GM12878 (cell line): ENCODE measurements around the gene KLKB1. TPM values are rescaled to one million over a fixed set of nuclear protein-coding genes. Genes with fewer than 3 reads are reported as not detected.

Source experiments
- ATAC-seq: fragments of 200-7000 bp; cut with Tn5 transposase; 3 replicates; pipeline ENCODE4 v1.9.1; 2020; ENCODE audit warnings: mild to moderate bottlenecking, moderate library complexity
- BruUV-seq: library from RNA; stranded (reverse); fragments of 400-500 nt; replicated peaks from 2 replicates; lab custom pipeline; 2021; lab: Mats Ljungman, UMichigan
- CTCF ChIA-PET: fragments of 300-600 bp; sonication (Branson Sonifier 250); formaldehyde crosslinking; extraction: SDS; loops from one replicate; lab custom pipeline; 2021; ENCODE audit warnings: inconsistent platforms; lab: Yijun Ruan, JAX
- POLR2A ChIA-PET: fragments of 350-600 bp; formaldehyde crosslinking; extraction: SDS; loops from one replicate; lab custom pipeline; 2021; ENCODE audit warnings: inconsistent platforms; lab: Charles Lee
- RAD21 ChIA-PET: fragments of 300-600 bp; sonication (Branson Sonifier 250); formaldehyde crosslinking; loops from one replicate; lab custom pipeline; 2023; ENCODE audit warnings: antibody characterized with exemption; ENCODE audit not compliant: unreplicated experiment; lab: Charles Lee
- SMC1A ChIA-PET: fragments of 300-600 bp; sonication (Branson Sonifier 250); formaldehyde crosslinking; loops from one replicate; lab custom pipeline; 2023; ENCODE audit not compliant: unreplicated experiment, uncharacterized antibody; lab: Charles Lee
- DNase-seq: peaks from one replicate; pipeline ENCODE4 v3.0.0-alpha.2; 2011; ENCODE audit warnings: low read depth, low spot score
- FAIRE-seq: peaks from 3 replicates; lab custom pipeline; 2011; peaks lifted over from hg19 to GRCh38; lab: Jason Lieb, UNC
- H2AFZ ChIP-seq: 2 replicates; pipeline ENCODE4 v1.6.0; 2011; ENCODE audit warnings: low read depth, low read length, control low read depth; ENCODE audit not compliant: control insufficient read depth
- H3K27ac ChIP-seq: 2 replicates; pipeline ENCODE4 v1.5.1; 2011; ENCODE audit warnings: control low read depth; ENCODE audit not compliant: control insufficient read depth, insufficient read depth
- H3K27me3 ChIP-seq, 2 experiments: replicated peaks in 1 of 2; 2 replicates each; pipeline versions ENCODE4 v1.6.0 to v1.6.1; 2011; ENCODE audit warnings: low read length in 1 of 2; ENCODE audit not compliant: control insufficient read depth in 2 of 2, insufficient read depth in 2 of 2
- H3K36me3 ChIP-seq, 2 experiments: 2 replicates each; pipeline ENCODE4 v1.5.1; 2011; ENCODE audit warnings: low read length in 1 of 2; ENCODE audit not compliant: control insufficient read depth in 2 of 2, insufficient read depth in 2 of 2
- H3K4me1 ChIP-seq: 2 replicates; pipeline ENCODE4 v1.6.1; 2011; ENCODE audit warnings: mild to moderate bottlenecking, low read length, moderate library complexity, mixed read lengths; ENCODE audit not compliant: control insufficient read depth, insufficient read depth
- H3K4me2 ChIP-seq: 2 replicates; pipeline ENCODE4 v1.6.0; 2011; ENCODE audit warnings: control low read depth; ENCODE audit not compliant: control insufficient read depth, insufficient read depth
- H3K4me3 ChIP-seq: fragments of 200-600 bp; sonication (generic); 2 replicates; pipeline ENCODE4 v1.5.1; 2016
- H3K79me2 ChIP-seq: 2 replicates; pipeline ENCODE4 v1.6.0; 2011; ENCODE audit warnings: low read length; ENCODE audit not compliant: control insufficient read depth, insufficient read depth
- H3K9ac ChIP-seq: 2 replicates; pipeline ENCODE4 v1.8.0; 2011; ENCODE audit warnings: low read length, control low read depth, mixed read lengths; ENCODE audit not compliant: control insufficient read depth, insufficient read depth
- H3K9me3 ChIP-seq: replicated peaks from 3 replicates; pipeline ENCODE4 v1.5.1; 2011; ENCODE audit warnings: mild to moderate bottlenecking, low read length; ENCODE audit not compliant: control insufficient read depth, insufficient read depth
- H4K20me1 ChIP-seq: 2 replicates; pipeline ENCODE4 v1.6.0; 2011; ENCODE audit not compliant: control insufficient read depth, insufficient read depth
- EED ChIP-seq: sonication (generic); IDR thresholded peaks from 2 replicates; pipeline ENCODE4 v1.6.1; 2016; ENCODE audit warnings: antibody characterized with exemption, low read depth
- IKZF2 ChIP-seq, 2 experiments: fragments of 450-650 bp; IDR thresholded peaks; 2 replicates each; pipeline ENCODE4 v1.6.1; 2017; ENCODE audit warnings: mild to moderate bottlenecking in 2 of 2, moderate library complexity in 2 of 2
- MEF2A ChIP-seq: IDR thresholded peaks from 2 replicates; pipeline ENCODE4 v1.6.1; 2011; ENCODE audit warnings: low read depth, mild to moderate bottlenecking, low read length, moderate library complexity; ENCODE audit not compliant: insufficient read depth
- NFYA ChIP-seq: IDR thresholded peaks from 2 replicates; pipeline ENCODE4 v1.6.1; 2011; ENCODE audit warnings: low read depth, mild to moderate bottlenecking, low read length, improper control_type of control experiment, borderline replicate concordance
- TAF1 ChIP-seq: IDR thresholded peaks from 2 replicates; pipeline ENCODE4 v1.6.1; 2011; ENCODE audit warnings: mild to moderate bottlenecking, low read depth, low read length, borderline replicate concordance
- TBL1XR1 ChIP-seq: IDR thresholded peaks from 2 replicates; pipeline ENCODE4 v1.6.1; 2012; ENCODE audit warnings: low read depth, low read length, improper control_type of control experiment
- ZBTB33 ChIP-seq: fragments of 450-650 bp; IDR thresholded peaks from 2 replicates; pipeline ENCODE4 v1.6.1; 2017; ENCODE audit warnings: mild to moderate bottlenecking
- WGBS: methylation state at CpG from one replicate; pipeline ENCODE4 v1.1.6; 2016; ENCODE audit warnings: low lambda C conversion rate; ENCODE audit not compliant: insufficient replicate concordance, insufficient coverage; ENCODE audit errors: missing lambda C conversion rate; 5-methylcytosine and 5-hydroxymethylcytosine counted together
- in situ Hi-C: fragments of 300-500 bp; cut with MboI; formaldehyde crosslinking; loops from 9 replicates; pipeline ENCODE4 v1.14.3; 2018; ENCODE audit warnings: mixed read lengths
- intact Hi-C: fragments of 100-400 bp; cut with micrococcal nuclease; formaldehyde crosslinking; loops from one replicate; pipeline ENCODE4 v1.14.2; 2022; ENCODE audit not compliant: unreplicated experiment
- polyA plus RNA-seq, 11 experiments: library from polyadenylated mRNA; depleted of rRNA in 4 of 11; unstranded in 6 of 11; stranded (reverse) in 5 of 11; fragments of >200 nt; fragmentation: Nextera tagmentation in 4 of 11; fragmentation: Illumina TruSeq in 1 of 11; extraction: Ambion mirVana in 4 of 11; extraction: Trizol in 1 of 11; gene quantifications; 1 replicate in 1 of 11; 2 replicates in 10 of 11; pipeline versions ENCODE4 v1.2.1 to v1.2.3, GENCODE V29; 2011 to 2016; ENCODE audit warnings: inconsistent platforms in 2 of 11, missing spikeins in 2 of 11, low read depth in 1 of 11
- total RNA-seq, 4 experiments: library from RNA; depleted of rRNA in 3 of 4; stranded (reverse); fragments of >200 nt in 3 of 4; fragmentation: Illumina TruSeq in 1 of 4; extraction: Trizol in 1 of 4; gene quantifications; 2 replicates each; pipeline versions ENCODE4 v1.2.1 to v1.2.3, GENCODE V29; 2013 to 2021
- TF ChIP-seq, protein P1 (sequence below): fragments of 450-650 bp; IDR thresholded peaks from 2 replicates; pipeline ENCODE4 v1.6.1; 2016; ENCODE audit warnings: mild to moderate bottlenecking

Gene KLKB1
- total and polyA plus RNA-seq, 10 of the 15 experiments (the other 5 are each of a cell fraction or from before 2014, with no cell fraction given) = 0.04 TPM; not detected in 9

- RAD21 ChIA-PET = no interaction called here
- Histone ChIP-seq H3K4me1 (peaks cover 7% of the 10 kb centered on the region), H3K36me3 (no peaks in the 10 kb centered on the region), H3K27ac (peak overlapping the region; percentile 81), H3K9ac (peak overlapping the region; percentile 70), H2AFZ (peak overlapping the region; percentile 91), H3K27me3 (no peaks in the 10 kb centered on the region), H3K4me3 (peak overlapping the region; percentile 75), H3K9me3 (no peaks in the 10 kb centered on the region), H3K79me2 (peaks cover 1% of the 10 kb centered on the region), H4K20me1 (no peaks in the 10 kb centered on the region), H3K4me2 (peak overlapping the region; percentile 65)
- CTCF ChIA-PET = interaction anchor here (2.2 kb wide), 1 partner anchor 10 kb away, joined by 7 read pairs; no protein-coding TSS in a partner anchor
- peak; percentile 4 for ATAC-seq
- no peak for DNase-seq
- WGBS = under 1% methylated on average over 22 of the region's 22 CpGs
- no peak for FAIRE-seq
- in situ Hi-C loops = no loop called here
- POLR2A ChIA-PET = no interaction called here
- SMC1A ChIA-PET = interaction anchor here (1.3 kb wide), 1 partner anchor 9 kb away, joined by 3 read pairs; no protein-coding TSS in a partner anchor
- intact Hi-C loops = no loop called here
- TF ChIP-seq TBL1XR1 = no peak
- peak; percentile 28 to 31; a peak in 1 of 4 replicates for TF ChIP-seq IKZF2 (IDR thresholded peaks at IDR 0.05)
- TF ChIP-seq NFYA = no peak
- TF ChIP-seq TAF1 = no peak
- TF ChIP-seq EED = peak; percentile 60
- no TSS peak for BruUV-seq
Measured at GRCh38 chr4:186192066-186192612, 35.2 kb upstream of the KLKB1 start.

DNA sequence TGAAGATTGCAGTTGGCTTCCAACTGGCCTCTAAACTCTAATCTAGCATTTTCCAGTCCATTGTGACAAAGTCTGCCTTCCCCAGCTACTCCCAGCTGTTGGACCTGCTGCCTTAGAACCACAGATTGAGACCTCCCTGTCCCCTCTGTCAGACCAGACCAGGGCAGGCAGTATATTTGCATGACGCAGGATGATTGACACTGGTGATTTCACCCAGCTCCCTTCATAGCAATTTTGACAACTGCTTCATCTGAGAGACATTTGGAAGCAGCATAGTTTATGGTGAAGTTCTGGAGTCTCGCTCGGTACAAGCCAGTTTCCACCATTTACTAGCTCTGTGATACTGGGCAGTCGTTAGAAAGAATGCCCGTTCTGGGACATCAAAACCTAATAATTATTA, 33.5 kb upstream of the KLKB1 start:
- Histone ChIP-seq H3K9me3 (no peaks in the 10 kb centered on the region), H3K4me1 (peaks cover 7% of the 10 kb centered on the region), H3K79me2 (peaks cover 1% of the 10 kb centered on the region), H3K36me3 (no peaks in the 10 kb centered on the region), H3K27me3 (no peaks in the 10 kb centered on the region), H3K9ac (no peak overlapping the region), H4K20me1 (no peaks in the 10 kb centered on the region), H3K4me2 (no peak overlapping the region), H3K4me3 (no peak overlapping the region), H2AFZ (no peak overlapping the region), H3K27ac (no peak overlapping the region)
- ChIA-PET POLR2A (no interaction called here), SMC1A (no interaction called here), CTCF (interaction anchor here (2.2 kb wide), 1 partner anchor 8 kb away, joined by 7 read pairs; no protein-coding TSS in a partner anchor), RAD21 (no interaction called here)
- in situ Hi-C loops = no loop called here
- FAIRE-seq (no peak), ATAC-seq (no peak), DNase-seq (no peak)
- BruUV-seq = no TSS peak
- intact Hi-C loops = no loop called here
- over 99% methylated on average over 5 of the region's 5 CpGs for WGBS
- no peak for TF ChIP-seq MEF2A
- no peak for TF ChIP-seq ZBTB33
- TF ChIP-seq, protein P1, sequence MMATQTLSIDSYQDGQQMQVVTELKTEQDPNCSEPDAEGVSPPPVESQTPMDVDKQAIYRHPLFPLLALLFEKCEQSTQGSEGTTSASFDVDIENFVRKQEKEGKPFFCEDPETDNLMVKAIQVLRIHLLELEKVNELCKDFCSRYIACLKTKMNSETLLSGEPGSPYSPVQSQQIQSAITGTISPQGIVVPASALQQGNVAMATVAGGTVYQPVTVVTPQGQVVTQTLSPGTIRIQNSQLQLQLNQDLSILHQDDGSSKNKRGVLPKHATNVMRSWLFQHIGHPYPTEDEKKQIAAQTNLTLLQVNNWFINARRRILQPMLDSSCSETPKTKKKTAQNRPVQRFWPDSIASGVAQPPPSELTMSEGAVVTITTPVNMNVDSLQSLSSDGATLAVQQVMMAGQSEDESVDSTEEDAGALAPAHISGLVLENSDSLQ = peak; percentile 51; the same call in 1 of the 2 replicates
